Measurements from ENCODE around the gene FADS6. TPM values are rescaled to one million over a fixed set of nuclear protein-coding genes. Genes with fewer than 3 reads are reported as not detected.

Gene FADS6
- polyA plus RNA-seq, 1 of the 3 experiments (the other 2 are of a cell fraction), result not detected

DNA sequence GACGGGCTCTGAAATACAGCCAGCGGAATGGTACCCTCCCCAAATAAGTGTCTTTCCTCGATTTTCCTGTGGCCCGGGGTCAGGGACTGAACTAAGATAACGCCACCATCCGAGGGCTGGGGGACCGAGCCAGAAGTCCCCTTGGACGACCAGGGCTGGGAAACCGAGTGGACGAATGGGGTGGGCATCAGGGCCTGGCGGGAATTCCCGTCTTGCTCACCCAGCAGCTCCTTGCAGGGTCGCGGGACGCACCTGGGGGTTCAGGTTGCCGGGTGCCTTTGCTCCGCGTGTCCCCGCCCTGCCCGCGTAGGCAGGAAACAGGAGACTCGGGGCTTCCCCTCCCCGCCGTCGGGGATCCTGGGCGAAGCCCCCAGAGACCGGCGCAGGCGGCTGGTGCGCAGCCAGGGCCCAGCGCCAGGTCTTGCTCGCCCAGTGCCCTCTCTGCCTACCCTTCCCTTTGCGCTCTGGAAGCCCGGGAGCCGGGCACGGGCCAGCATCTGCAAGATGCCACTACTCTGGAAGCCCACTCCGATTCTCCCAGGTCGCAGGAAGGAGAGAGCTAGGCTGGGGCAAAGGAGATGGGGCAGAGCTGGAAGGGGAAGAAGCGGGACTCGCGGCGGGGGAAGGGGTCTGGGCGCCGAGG lies 33.1 kb downstream of the FADS6 start:
- peaks cover 4% of the 10 kb centered on the region for H3F3A ChIP-seq (replicated peaks; ENCODE audit: insufficient read depth)
- H3K9me2 ChIP-seq, result no peaks in the 10 kb centered on the region
- H3K4me1 ChIP-seq (ENCODE audit: control insufficient read depth in 1 of 2, insufficient read depth in 2 of 2, low read depth in 1 of 2, low read length in 1 of 2), result peaks cover 0 to 12% of the 10 kb centered on the region in 2 experiments; a peak in 2 of 4 replicates
- H4K20me1 ChIP-seq (ENCODE audit: insufficient read depth), result peaks cover 28% of the 10 kb centered on the region
- H2AFZ ChIP-seq (ENCODE audit: low read depth), result no peak overlapping the region
- peaks cover 46% of the 10 kb centered on the region for H3K27me3 ChIP-seq (ENCODE audit: insufficient read depth)
- H3K4me3 ChIP-seq (ENCODE audit: low read depth in 2 of 2, low read length in 1 of 2), result no peak overlapping the region; a peak in 1 of 4 replicates
- H3K79me2 ChIP-seq (ENCODE audit: insufficient read depth), result no peaks in the 10 kb centered on the region
- peak; percentile 74 for DNase-seq
- ChIA-PET CTCF (interaction anchor here (1.0 to 98.1 kb wide), 9 partner anchors 1 to 412 kb away, joined by 3 to 3869 read pairs (median 10); partner anchors contain the start of genes FDXR, GRIN2C, NAT9 and NHERF1), POLR2A (interaction anchor here (1.0 kb wide), 1 partner anchor 13 kb away, joined by 4 read pairs; the partner anchor contains the start of gene FDXR)
- no peaks in the 10 kb centered on the region for H3K9me3 ChIP-seq
- peak overlapping the region; percentile 76; the same call in 1 of the 2 replicates for H3K4me2 ChIP-seq
- peak; percentile 84 for TF ChIP-seq EZH2phosphoT487 (IDR thresholded peaks at IDR 0.05; ENCODE audit: borderline replicate concordance, low read depth)
- TF ChIP-seq SIN3A (IDR thresholded peaks at IDR 0.05; ENCODE audit: borderline replicate concordance, low read depth, low read length), result no peak
- TF ChIP-seq RCOR1 (IDR thresholded peaks at IDR 0.05; ENCODE audit: low read length), result no peak
- TF ChIP-seq, protein P1, sequence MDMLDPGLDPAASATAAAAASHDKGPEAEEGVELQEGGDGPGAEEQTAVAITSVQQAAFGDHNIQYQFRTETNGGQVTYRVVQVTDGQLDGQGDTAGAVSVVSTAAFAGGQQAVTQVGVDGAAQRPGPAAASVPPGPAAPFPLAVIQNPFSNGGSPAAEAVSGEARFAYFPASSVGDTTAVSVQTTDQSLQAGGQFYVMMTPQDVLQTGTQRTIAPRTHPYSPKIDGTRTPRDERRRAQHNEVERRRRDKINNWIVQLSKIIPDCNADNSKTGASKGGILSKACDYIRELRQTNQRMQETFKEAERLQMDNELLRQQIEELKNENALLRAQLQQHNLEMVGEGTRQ (IDR thresholded peaks at IDR 0.05; ENCODE audit: borderline replicate concordance, low read depth, low read length), result no peak
- TF ChIP-seq, protein P2, sequence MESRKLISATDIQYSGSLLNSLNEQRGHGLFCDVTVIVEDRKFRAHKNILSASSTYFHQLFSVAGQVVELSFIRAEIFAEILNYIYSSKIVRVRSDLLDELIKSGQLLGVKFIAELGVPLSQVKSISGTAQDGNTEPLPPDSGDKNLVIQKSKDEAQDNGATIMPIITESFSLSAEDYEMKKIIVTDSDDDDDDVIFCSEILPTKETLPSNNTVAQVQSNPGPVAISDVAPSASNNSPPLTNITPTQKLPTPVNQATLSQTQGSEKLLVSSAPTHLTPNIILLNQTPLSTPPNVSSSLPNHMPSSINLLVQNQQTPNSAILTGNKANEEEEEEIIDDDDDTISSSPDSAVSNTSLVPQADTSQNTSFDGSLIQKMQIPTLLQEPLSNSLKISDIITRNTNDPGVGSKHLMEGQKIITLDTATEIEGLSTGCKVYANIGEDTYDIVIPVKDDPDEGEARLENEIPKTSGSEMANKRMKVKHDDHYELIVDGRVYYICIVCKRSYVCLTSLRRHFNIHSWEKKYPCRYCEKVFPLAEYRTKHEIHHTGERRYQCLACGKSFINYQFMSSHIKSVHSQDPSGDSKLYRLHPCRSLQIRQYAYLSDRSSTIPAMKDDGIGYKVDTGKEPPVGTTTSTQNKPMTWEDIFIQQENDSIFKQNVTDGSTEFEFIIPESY (IDR thresholded peaks at IDR 0.05; ENCODE audit: borderline replicate concordance, low read depth), result no peak
- no peak for TF ChIP-seq RXRA (IDR thresholded peaks at IDR 0.05; ENCODE audit: borderline replicate concordance, low read depth)
- no peak for TF ChIP-seq EP300 (IDR thresholded peaks at IDR 0.05; ENCODE audit: borderline replicate concordance in 1 of 2, low read depth in 1 of 2, low read length in 1 of 2)
- no peak for TF ChIP-seq FOXM1 (IDR thresholded peaks at IDR 0.05; ENCODE audit: low read depth)
- no peak; the same call in 1 of the 2 replicates for TF ChIP-seq NFIC (IDR thresholded peaks at IDR 0.05; ENCODE audit: borderline replicate concordance)
- TF ChIP-seq, protein P3, sequence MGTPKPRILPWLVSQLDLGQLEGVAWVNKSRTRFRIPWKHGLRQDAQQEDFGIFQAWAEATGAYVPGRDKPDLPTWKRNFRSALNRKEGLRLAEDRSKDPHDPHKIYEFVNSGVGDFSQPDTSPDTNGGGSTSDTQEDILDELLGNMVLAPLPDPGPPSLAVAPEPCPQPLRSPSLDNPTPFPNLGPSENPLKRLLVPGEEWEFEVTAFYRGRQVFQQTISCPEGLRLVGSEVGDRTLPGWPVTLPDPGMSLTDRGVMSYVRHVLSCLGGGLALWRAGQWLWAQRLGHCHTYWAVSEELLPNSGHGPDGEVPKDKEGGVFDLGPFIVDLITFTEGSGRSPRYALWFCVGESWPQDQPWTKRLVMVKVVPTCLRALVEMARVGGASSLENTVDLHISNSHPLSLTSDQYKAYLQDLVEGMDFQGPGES (IDR thresholded peaks at IDR 0.05; ENCODE audit: low read depth, low read length), result no peak
- TF ChIP-seq NRF1 (IDR thresholded peaks at IDR 0.05; ENCODE audit: low read depth, low read length), result peak; percentile 22; the same call in 1 of the 2 replicates
- no peak for TF ChIP-seq RAD21 (IDR thresholded peaks at IDR 0.05; ENCODE audit: low read length)
- peaks cover 7 to 16% of the 10 kb centered on the region in 2 experiments for H3K36me3 ChIP-seq (replicated peaks in 1 of 2; ENCODE audit: control insufficient read depth in 1 of 2, insufficient read depth in 2 of 2, low read length in 1 of 2)
- H3K27ac ChIP-seq (ENCODE audit: low read depth in 2 of 2, low read length in 1 of 2), result no peak overlapping the region
- no peak overlapping the region for H3K9ac ChIP-seq
- 5% methylated on average over 32 of the region's 44 CpGs for WGBS (ENCODE audit: low lambda C conversion rate)
